GM23338 (cell line): ENCODE data around the gene SIGLEC8. TPM values are rescaled to one million over a fixed set of nuclear protein-coding genes. Genes with fewer than 3 reads are reported as not detected.
A peak's percentile ranks its signal among the peaks of the same experiment; 100 is the strongest.
"Not testable (repeated sequence)": the region's sequence is repeated elsewhere in the genome, so short reads cannot be mapped to it uniquely, and the experiment has no call there.

ENCODE experiments used
- ATAC-seq: fragments of 200-7000 bp; cut with Tn5 transposase; 3 replicates; pipeline ENCODE4 v1.9.1; 2020
- DNase-seq: peaks from one replicate; pipeline ENCODE4 v3.0.0-alpha.2; 2015; ENCODE audit warnings: low spot score
- H2AFZ ChIP-seq: fragments of 200-600 bp; sonication (generic); 2 replicates; pipeline ENCODE4 v1.8.0; 2016; ENCODE audit warnings: antibody characterized with exemption, mild to moderate bottlenecking, moderate library complexity
- H3F3A ChIP-seq: fragments of 200-600 bp; sonication (generic); replicated peaks from 2 replicates; pipeline ENCODE4 v1.8.0; 2017; ENCODE audit warnings: antibody characterized with exemption, mixed run types, low read depth
- H3K27ac ChIP-seq: fragments of 200-600 bp; sonication (generic); 2 replicates; pipeline ENCODE4 v1.6.1; 2016; ENCODE audit warnings: low read depth
- H3K27me3 ChIP-seq: fragments of 200-600 bp; sonication (generic); 2 replicates; pipeline ENCODE4 v1.8.0; 2016; ENCODE audit warnings: mild to moderate bottlenecking, mixed run types, moderate library complexity; ENCODE audit not compliant: insufficient read depth
- H3K36me3 ChIP-seq: fragments of 200-600 bp; sonication (generic); 2 replicates; pipeline ENCODE4 v1.8.0; 2016; ENCODE audit warnings: mild to moderate bottlenecking; ENCODE audit not compliant: insufficient read depth
- H3K4me1 ChIP-seq: fragments of 200-600 bp; sonication (generic); 2 replicates; pipeline ENCODE4 v1.8.0; 2016; ENCODE audit warnings: mild to moderate bottlenecking, moderate library complexity; ENCODE audit not compliant: insufficient read depth
- H3K4me2 ChIP-seq: fragments of 200-600 bp; sonication (generic); 2 replicates; pipeline ENCODE4 v1.7.1; 2017; ENCODE audit warnings: mixed run types
- H3K4me3 ChIP-seq: fragments of 200-600 bp; sonication (generic); 2 replicates; pipeline ENCODE4 v1.6.1; 2016; ENCODE audit warnings: mixed run types
- H3K79me2 ChIP-seq: fragments of 200-600 bp; sonication (generic); replicated peaks from 2 replicates; pipeline ENCODE4 v1.8.0; 2017; ENCODE audit warnings: mild to moderate bottlenecking; ENCODE audit not compliant: insufficient read depth
- H3K9me2 ChIP-seq: fragments of 200-600 bp; sonication (generic); 2 replicates; pipeline ENCODE4 v1.8.0; 2017; ENCODE audit not compliant: insufficient read depth
- H4K20me1 ChIP-seq: fragments of 200-600 bp; sonication (generic); replicated peaks from 2 replicates; pipeline ENCODE4 v1.8.0; 2017; ENCODE audit warnings: mild to moderate bottlenecking; ENCODE audit not compliant: insufficient read depth
- H3K27ac Mint-ChIP-seq: 2 replicates; pipeline ENCODE4 v1.8.0; 2020; ENCODE audit warnings: inconsistent platforms, mild to moderate bottlenecking, moderate library complexity, mixed read lengths
- H3K27me3 Mint-ChIP-seq: 3 replicates; pipeline ENCODE4 v1.8.0; 2022; ENCODE audit warnings: low read depth, mild to moderate bottlenecking, moderate library complexity, mixed read lengths, inconsistent platforms; ENCODE audit not compliant: insufficient read depth, poor library complexity
- H3K36me3 Mint-ChIP-seq: 3 replicates; pipeline ENCODE4 v1.8.0; 2021; ENCODE audit warnings: low read depth, mild to moderate bottlenecking, inconsistent platforms, moderate library complexity, mixed read lengths
- H3K4me1 Mint-ChIP-seq: 3 replicates; pipeline ENCODE4 v1.8.0; 2020; ENCODE audit warnings: mild to moderate bottlenecking, inconsistent platforms, mixed read lengths
- H3K4me3 Mint-ChIP-seq: 3 replicates; pipeline ENCODE4 v1.8.0; 2021; ENCODE audit warnings: moderate library complexity, mild to moderate bottlenecking, inconsistent platforms, mixed read lengths
- H3K9me3 Mint-ChIP-seq: 3 replicates; pipeline ENCODE4 v1.8.0; 2020; ENCODE audit warnings: moderate library complexity, mild to moderate bottlenecking, inconsistent platforms, mixed read lengths
- CTCF ChIP-seq, 2 experiments: fragments of 200-600 bp in 1 of 2; sonication (generic) in 1 of 2; conservative IDR thresholded peaks; 2 replicates each; pipeline versions ENCODE4 v1.5.1 to v1.6.1; 2016 to 2017; ENCODE audit warnings: antibody characterized with exemption in 2 of 2, low read depth in 2 of 2, mild to moderate bottlenecking in 2 of 2, moderate library complexity in 1 of 2
- EZH2 ChIP-seq: fragments of 200-600 bp; sonication (generic); IDR thresholded peaks from one replicate; pipeline ENCODE4 v1.8.0; 2017; ENCODE audit warnings: antibody characterized with exemption, mild to moderate bottlenecking, low read depth; ENCODE audit not compliant: unreplicated experiment
- EZH2phosphoT487 ChIP-seq: fragments of 200-600 bp; sonication (generic); IDR thresholded peaks from one replicate; pipeline ENCODE4 v1.8.1; 2018; ENCODE audit warnings: antibody characterized with exemption; ENCODE audit not compliant: unreplicated experiment
- ZNF114 ChIP-seq: fragments of 250-450 bp; sonication (Bioruptor Pico); IDR thresholded peaks from 2 replicates; pipeline ENCODE4 v1.5.0; 2020; ENCODE audit warnings: mild to moderate bottlenecking, moderate library complexity
- ZNF462 ChIP-seq: fragments of 250-450 bp; sonication (Bioruptor Pico); IDR thresholded peaks from 2 replicates; pipeline ENCODE4 v1.5.0; 2020; ENCODE audit warnings: mild to moderate bottlenecking, moderate library complexity
- polyA plus RNA-seq: library from polyadenylated mRNA; unstranded; fragments of >200 nt; fragmentation: Nextera tagmentation; extraction: Ambion mirVana; gene quantifications from 2 replicates; pipeline ENCODE4 v1.2.1, GENCODE V29; 2016
- total RNA-seq: library from RNA; depleted of rRNA; stranded (reverse); fragments of >200 nt; shearing (Covaris generic); gene quantifications from 2 replicates; pipeline ENCODE4 v1.2.3, GENCODE V29; 2014

SIGLEC8 gene
- total and polyA plus RNA-seq, 2 experiments from 2014 or later, result not detected

- DNase-seq (peak; percentile 46), ATAC-seq (peak; percentile 30)
- no peaks in the 10 kb centered on the region for H3K36me3 ChIP-seq
- peaks cover 3% of the 10 kb centered on the region; the same call in 1 of the 3 replicates for H3K9me3 Mint-ChIP-seq
- peaks cover 30% of the 10 kb centered on the region for H3K27me3 Mint-ChIP-seq
- peaks cover 10% of the 10 kb centered on the region; the same call in 2 of the 3 replicates for H3K4me1 Mint-ChIP-seq
- no peaks in the 10 kb centered on the region for H3F3A ChIP-seq
- peaks cover 6% of the 10 kb centered on the region; the same call in 1 of the 2 replicates for H3K4me1 ChIP-seq
- no peak within 1 kb of the TSS for H3K27ac ChIP-seq
- H3K79me2 ChIP-seq, result no peaks in the 10 kb centered on the region
- H3K27ac Mint-ChIP-seq, result no peak within 1 kb of the TSS
- H2AFZ ChIP-seq, result no peak within 1 kb of the TSS
- H3K36me3 Mint-ChIP-seq, result peaks cover 4% of the 10 kb centered on the region; the same call in 1 of the 3 replicates
- H3K27me3 ChIP-seq, result peaks cover 10% of the 10 kb centered on the region; the same call in 1 of the 2 replicates
- H3K4me3 Mint-ChIP-seq, result no peak within 1 kb of the TSS
- H4K20me1 ChIP-seq, result no peaks in the 10 kb centered on the region
- no peaks in the 10 kb centered on the region for H3K9me2 ChIP-seq
- TF ChIP-seq EZH2, result no peak
- TF ChIP-seq EZH2phosphoT487, result no peak
- no peak for TF ChIP-seq ZNF114 (CRISPR knock-in tag)
- no peak for TF ChIP-seq CTCF (conservative IDR thresholded peaks at IDR 0.05; ENCODE audit: low read depth in 2 of 2)
- TF ChIP-seq ZNF462 (CRISPR knock-in tag), result no peak
- no peak within 1 kb of the TSS for H3K4me2 ChIP-seq
- H3K4me3 ChIP-seq, result no peak within 1 kb of the TSS
Observed at GRCh38 chr19:51417107-51417809, 41.0 kb downstream of the SIGLEC8 start, which contains the start of gene SIGLEC10. TSS of gene SIGLEC10 (minus strand) at chr19:51417642. CDS start at chr19:51417581, 61 bp downstream.

- not testable (repeated sequence) for H3K9me3 Mint-ChIP-seq, H3K27me3 ChIP-seq, H2AFZ ChIP-seq, H3K4me3 Mint-ChIP-seq, H3K36me3 ChIP-seq, H3K27ac ChIP-seq, H3K36me3 Mint-ChIP-seq, ATAC-seq, H3K27ac Mint-ChIP-seq, H3F3A ChIP-seq, H3K4me1 ChIP-seq, H3K79me2 ChIP-seq, H3K4me3 ChIP-seq, H4K20me1 ChIP-seq, H3K4me2 ChIP-seq, H3K9me2 ChIP-seq, DNase-seq
- Mint-ChIP-seq H3K4me1 (peaks cover 12% of the 10 kb centered on the region; the same call in 2 of the 3 replicates), H3K27me3 (peaks cover 27% of the 10 kb centered on the region)
Observed at GRCh38 chr19:51416422-51416821, 41.8 kb downstream of the SIGLEC8 start.
